Neuronal stem cell (in vitro differentiated cells): Measurements from ENCODE around the gene PADI6. TPM values are rescaled to one million over a fixed set of nuclear protein-coding genes. Genes with fewer than 3 reads are reported as not detected.
A peak's percentile ranks its signal among the peaks of the same experiment; 100 is the strongest.

Source experiments
- DNase-seq: peaks from one replicate; pipeline ENCODE4 v3.0.0-alpha.2; 2013; ENCODE audit warnings: low spot score
- H2AFZ ChIP-seq: one replicate; pipeline ENCODE4 v1.6.1; 2013; ENCODE audit warnings: mild to moderate bottlenecking, low read length, inconsistent platforms
- H2AK5ac ChIP-seq: 2 replicates; pipeline ENCODE4 v1.6.1; 2013; ENCODE audit warnings: low read depth, mild to moderate bottlenecking, inconsistent platforms, low read length, moderate library complexity, mixed read lengths
- H2BK120ac ChIP-seq: 2 replicates; pipeline ENCODE4 v1.6.1; 2013; ENCODE audit warnings: low read depth, mild to moderate bottlenecking, inconsistent platforms, low read length, moderate library complexity, mixed read lengths
- H2BK12ac ChIP-seq: one replicate; pipeline ENCODE4 v1.6.1; 2013; ENCODE audit warnings: low read length, inconsistent platforms
- H2BK15ac ChIP-seq: 2 replicates; pipeline ENCODE4 v1.6.1; 2013; ENCODE audit warnings: mild to moderate bottlenecking, low read length, inconsistent platforms, mixed read lengths
- H2BK5ac ChIP-seq: one replicate; pipeline ENCODE4 v1.6.1; 2013; ENCODE audit warnings: inconsistent platforms, mild to moderate bottlenecking, low read length, moderate library complexity
- H3K14ac ChIP-seq: one replicate; pipeline ENCODE4 v1.6.1; 2013; ENCODE audit warnings: low read length, inconsistent platforms
- H3K18ac ChIP-seq: 2 replicates; pipeline ENCODE4 v1.6.1; 2013; ENCODE audit warnings: low read length, inconsistent platforms
- H3K23ac ChIP-seq: 2 replicates; pipeline ENCODE4 v1.6.1; 2013; ENCODE audit warnings: low read depth, mild to moderate bottlenecking, mixed read lengths, low read length, inconsistent platforms; ENCODE audit not compliant: poor library complexity
- H3K27ac ChIP-seq: replicated peaks from 3 replicates; pipeline ENCODE4 v1.5.1; 2013; ENCODE audit warnings: low read length, inconsistent platforms
- H3K27me3 ChIP-seq, 3 experiments: 2 replicates each; pipeline ENCODE4 v1.6.1; 2013; ENCODE audit warnings: low read length in 3 of 3, mild to moderate bottlenecking in 2 of 3, inconsistent platforms in 1 of 3, low read depth in 1 of 3, mixed read lengths in 1 of 3, moderate library complexity in 1 of 3; ENCODE audit not compliant: control insufficient read depth in 3 of 3, insufficient read depth in 3 of 3
- H3K36me3 ChIP-seq, 2 donors: replicated peaks in 1 of 2; 2 replicates each; pipeline ENCODE4 v1.6.1; 2013; ENCODE audit warnings: low read length in 2 of 2; ENCODE audit not compliant: control insufficient read depth in 2 of 2, insufficient read depth in 2 of 2
- H3K4ac ChIP-seq: 2 replicates; pipeline ENCODE4 v1.6.1; 2013; ENCODE audit warnings: inconsistent platforms, mild to moderate bottlenecking, low read length, moderate library complexity
- H3K4me1 ChIP-seq, 2 donors: 1 replicate in 1 of 2; 2 replicates in 1 of 2; pipeline ENCODE4 v1.6.1; 2013; ENCODE audit warnings: low read length in 2 of 2, low read depth in 1 of 2; ENCODE audit not compliant: control insufficient read depth in 2 of 2, insufficient read depth in 1 of 2
- H3K4me2 ChIP-seq: one replicate; pipeline ENCODE4 v1.6.1; 2013; ENCODE audit warnings: mild to moderate bottlenecking, low read length, inconsistent platforms; ENCODE audit not compliant: insufficient read depth, poor library complexity, severe bottlenecking
- H3K4me3 ChIP-seq, 2 donors: 2 replicates each; pipeline ENCODE4 v1.5.1; 2013; ENCODE audit warnings: low read length in 2 of 2, mild to moderate bottlenecking in 2 of 2, inconsistent platforms in 1 of 2, moderate library complexity in 1 of 2
- H3K79me1 ChIP-seq: one replicate; pipeline ENCODE4 v1.6.1; 2013; ENCODE audit warnings: low read depth, mild to moderate bottlenecking, inconsistent platforms, low read length, moderate library complexity
- H3K9ac ChIP-seq: one replicate; pipeline ENCODE4 v1.6.1; 2013; ENCODE audit warnings: mild to moderate bottlenecking, low read depth, low read length, inconsistent platforms; ENCODE audit not compliant: poor library complexity
- H3K9me3 ChIP-seq, 2 donors: replicated peaks in 1 of 2; 2 replicates each; pipeline versions ENCODE3 to v1.6.1; 2013; ENCODE audit warnings: low read length in 2 of 2, mild to moderate bottlenecking in 2 of 2, inconsistent platforms in 1 of 2, low read depth in 1 of 2, mixed read lengths in 1 of 2, moderate library complexity in 1 of 2; ENCODE audit not compliant: control insufficient read depth in 2 of 2, insufficient read depth in 1 of 2
- H4K8ac ChIP-seq: one replicate; pipeline ENCODE4 v1.6.1; 2013; ENCODE audit warnings: low read depth, mild to moderate bottlenecking, inconsistent platforms, low read length, moderate library complexity
- H4K91ac ChIP-seq: one replicate; pipeline ENCODE4 v1.6.1; 2013; ENCODE audit warnings: low read length, low read depth, mild to moderate bottlenecking, inconsistent platforms; ENCODE audit not compliant: poor library complexity
- WGBS, 2 donors: extraction: QIAGEN DNeasy Blood & Tissue Kit; methylation state at CpG; one replicate each; pipeline ENCODE4 v1.1.7; 2013; ENCODE audit warnings: missing lambda C conversion rate in 2 of 2, mixed read lengths in 1 of 2; ENCODE audit not compliant: insufficient read length in 2 of 2, insufficient replicate concordance in 1 of 2; ENCODE audit errors: extremely low coverage in 2 of 2; 5-methylcytosine and 5-hydroxymethylcytosine counted together
- polyA plus RNA-seq, 2 experiments: library from polyadenylated mRNA; stranded (reverse); fragments of 200-250 nt; gene quantifications; one replicate each; pipeline ENCODE4 v1.2.3, GENCODE V29; 2013

Gene PADI6
- not detected for polyA plus RNA-seq (2013, experiment 1 of 2)
- polyA plus RNA-seq (2013, experiment 2 of 2), result not detected

DNA sequence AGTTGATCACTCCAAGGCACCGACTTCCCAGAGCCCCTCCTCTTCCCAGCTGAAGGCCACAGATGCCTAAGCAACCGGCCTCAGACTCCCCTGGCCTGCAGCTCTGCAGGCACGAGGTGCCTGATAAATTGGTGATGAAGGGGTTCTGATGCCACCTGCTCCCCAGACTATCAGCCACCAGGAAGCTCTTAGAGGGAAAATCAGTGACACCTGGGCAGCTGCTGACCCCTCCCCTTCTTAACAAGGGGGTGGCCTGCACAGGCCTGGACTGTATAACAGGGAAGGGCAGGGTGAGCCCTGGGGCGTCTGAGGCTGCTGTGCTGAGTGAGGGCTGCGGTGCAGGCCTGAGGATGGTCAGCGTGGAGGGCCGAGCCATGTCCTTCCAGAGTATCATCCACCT, at the start of gene PADI6:
PADI6 (plus strand) TSS at position 301 of the 400 bp plus-strand sequence; CDS start at position 351, 50 bp downstream.
- Histone ChIP-seq H3K23ac (peak within 1 kb of the TSS; percentile 34), H2BK5ac (peak within 1 kb of the TSS; percentile 31), H4K91ac (no peak within 1 kb of the TSS), H3K4me1 (no peaks in the 10 kb centered on the region), H3K18ac (peak within 1 kb of the TSS; percentile 75), H2BK15ac (no peak within 1 kb of the TSS), H3K14ac (peak within 1 kb of the TSS; percentile 63), H3K9me3 (no peaks in the 10 kb centered on the region), H3K27ac (no peak within 1 kb of the TSS), H3K9ac (no peak within 1 kb of the TSS), H2AK5ac (peak within 1 kb of the TSS; percentile 62), H3K4ac (peak within 1 kb of the TSS; percentile 56), H4K8ac (peak within 1 kb of the TSS; percentile 90), H3K4me3 (no peak within 1 kb of the TSS), H3K4me2 (no peak within 1 kb of the TSS), H2BK12ac (peak within 1 kb of the TSS; percentile 6), H2AFZ (no peak within 1 kb of the TSS), H3K79me1 (no peaks in the 10 kb centered on the region), H3K36me3 (no peaks in the 10 kb centered on the region), H2BK120ac (no peak within 1 kb of the TSS), H3K27me3 (peaks cover 0 to 51% (median 0%) of the 10 kb centered on the region in 3 experiments)
- DNase-seq, result no peak
- no CpG with 5 or more reads among the region's 7 CpGs for WGBS, 2 donors

DNA sequence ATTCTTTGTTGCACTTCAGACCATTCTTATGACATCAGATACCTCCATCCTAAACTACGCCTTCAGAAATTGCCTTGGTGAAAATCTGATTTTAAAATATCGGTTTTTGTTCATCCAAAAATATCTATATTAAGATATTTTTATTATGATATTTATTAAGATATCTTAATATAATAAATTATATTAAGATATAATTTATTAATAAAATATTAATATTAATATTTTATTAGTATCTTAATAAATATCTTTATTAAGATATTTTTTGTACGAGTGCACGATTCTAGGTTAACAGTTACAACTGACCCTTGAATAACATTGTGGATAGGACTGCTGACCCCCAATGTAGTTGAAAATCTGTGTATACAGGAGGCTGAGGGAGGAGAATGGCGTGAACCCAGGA, 43.1 kb upstream of the PADI6 start:
- no peak overlapping the region for H2BK5ac ChIP-seq
- no peak overlapping the region for H2AFZ ChIP-seq
- no peak overlapping the region for H2BK12ac ChIP-seq
- H4K91ac ChIP-seq, result no peak overlapping the region
- no peak overlapping the region for H3K4me3 ChIP-seq
- H2BK15ac ChIP-seq, result no peak overlapping the region
- WGBS, 2 donors, result no CpG with 5 or more reads among the region's 5 CpGs
- H3K27ac ChIP-seq, result no peak overlapping the region
- H3K9ac ChIP-seq, result no peak overlapping the region
- H2AK5ac ChIP-seq, result no peak overlapping the region
- no peak overlapping the region for H3K23ac ChIP-seq
- H4K8ac ChIP-seq, result no peak overlapping the region
- peaks cover 0 to 4% of the 10 kb centered on the region in 2 donors for H3K9me3 ChIP-seq
- H2BK120ac ChIP-seq, result no peak overlapping the region
- no peak overlapping the region for H3K4ac ChIP-seq
- H3K4me2 ChIP-seq, result no peak overlapping the region
- H3K36me3 ChIP-seq, result no peaks in the 10 kb centered on the region
- H3K79me1 ChIP-seq, result peaks cover 2% of the 10 kb centered on the region
- H3K27me3 ChIP-seq, result no peaks in the 10 kb centered on the region
- no peak overlapping the region for H3K18ac ChIP-seq
- H3K14ac ChIP-seq, result no peak overlapping the region
- H3K4me1 ChIP-seq, result no peaks in the 10 kb centered on the region
- no peak for DNase-seq

DNA sequence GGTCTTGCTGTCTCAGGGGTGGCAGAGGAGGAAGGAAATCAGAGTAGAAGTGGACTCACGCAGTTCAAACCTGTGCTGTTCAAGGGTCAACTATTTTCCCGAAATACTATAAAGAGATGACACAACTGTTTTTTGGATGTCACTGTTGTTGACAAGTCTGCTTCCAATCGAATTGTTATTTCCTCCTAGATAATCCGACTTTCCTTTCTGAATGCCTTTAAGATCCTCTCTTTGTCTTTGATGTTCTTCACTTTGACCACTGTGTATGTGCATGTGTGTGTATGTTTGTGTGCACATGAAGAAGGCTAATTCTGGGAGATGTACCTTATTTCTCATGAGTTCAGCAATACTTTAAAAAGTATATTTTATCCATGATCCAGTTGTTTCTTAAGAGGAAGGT, 42.4 kb upstream of the PADI6 start:
- H3K4me3 ChIP-seq, result no peak overlapping the region
- H2AK5ac ChIP-seq, result no peak overlapping the region
- no peaks in the 10 kb centered on the region for H3K36me3 ChIP-seq
- no peak overlapping the region for H2BK15ac ChIP-seq
- H4K91ac ChIP-seq, result no peak overlapping the region
- no peak overlapping the region for H2BK5ac ChIP-seq
- H3K9me3 ChIP-seq, result peaks cover 0 to 4% of the 10 kb centered on the region in 2 donors
- no peak overlapping the region for H4K8ac ChIP-seq
- H3K4ac ChIP-seq, result no peak overlapping the region
- no peak overlapping the region for H3K14ac ChIP-seq
- no peak overlapping the region for H2BK120ac ChIP-seq
- H3K79me1 ChIP-seq, result peaks cover 2% of the 10 kb centered on the region
- no peak for DNase-seq
- H3K27ac ChIP-seq, result no peak overlapping the region
- no peaks in the 10 kb centered on the region for H3K4me1 ChIP-seq
- no peak overlapping the region for H3K23ac ChIP-seq
- no peak overlapping the region for H3K18ac ChIP-seq
- no peak overlapping the region for H3K9ac ChIP-seq
- WGBS, 2 donors, result no CpG with 5 or more reads among the region's 4 CpGs
- H3K4me2 ChIP-seq, result no peak overlapping the region
- no peak overlapping the region for H2BK12ac ChIP-seq
- H3K27me3 ChIP-seq, result no peaks in the 10 kb centered on the region
- no peak overlapping the region for H2AFZ ChIP-seq

DNA sequence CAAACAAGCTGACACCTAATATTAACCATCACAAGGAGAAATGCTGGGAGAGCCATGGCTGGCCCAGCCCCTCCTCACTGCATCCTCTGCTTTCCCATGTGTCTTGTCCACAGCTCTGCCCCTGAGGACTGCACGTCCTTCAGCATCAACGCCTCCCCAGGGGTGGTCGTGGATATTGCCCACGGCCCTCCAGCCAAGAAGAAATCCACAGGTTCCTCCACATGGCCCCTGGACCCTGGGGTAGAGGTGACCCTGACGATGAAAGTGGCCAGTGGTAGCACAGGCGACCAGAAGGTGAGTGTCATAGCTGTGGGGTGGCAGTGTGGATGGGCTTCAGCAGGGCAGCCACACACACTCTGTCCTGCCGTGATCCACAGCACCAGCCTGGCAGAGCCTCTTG, 41.1 kb upstream of the PADI6 start:
- Histone ChIP-seq H3K9ac (peak overlapping the region; percentile 70), H3K14ac (peak overlapping the region; percentile 9), H3K79me1 (peaks cover 2% of the 10 kb centered on the region), H3K36me3 (no peaks in the 10 kb centered on the region), H3K4me1 (no peaks in the 10 kb centered on the region), H3K23ac (no peak overlapping the region), H3K18ac (peak overlapping the region; percentile 80), H3K9me3 (peaks cover 0 to 4% of the 10 kb centered on the region in 2 donors), H2BK5ac (no peak overlapping the region), H2AFZ (no peak overlapping the region), H2BK120ac (no peak overlapping the region), H4K8ac (no peak overlapping the region), H2BK12ac (no peak overlapping the region), H3K27ac (no peak overlapping the region), H3K4ac (no peak overlapping the region), H2BK15ac (no peak overlapping the region), H2AK5ac (no peak overlapping the region), H3K27me3 (no peaks in the 10 kb centered on the region), H4K91ac (no peak overlapping the region), H3K4me3 (no peak overlapping the region), H3K4me2 (no peak overlapping the region)
- no peak for DNase-seq
- no CpG with 5 or more reads among the region's 7 CpGs for WGBS, 2 donors
